ENCODE data around the gene RNPS1. TPM values are rescaled to one million over a fixed set of nuclear protein-coding genes. Genes with fewer than 3 reads are reported as not detected.
"Not testable (repeated sequence)": the region's sequence is repeated elsewhere in the genome, so short reads cannot be mapped to it uniquely, and the experiment has no call there.

RNPS1 gene
- polyA plus RNA-seq, 2 donors: 41.4 to 100.0 TPM

DNA sequence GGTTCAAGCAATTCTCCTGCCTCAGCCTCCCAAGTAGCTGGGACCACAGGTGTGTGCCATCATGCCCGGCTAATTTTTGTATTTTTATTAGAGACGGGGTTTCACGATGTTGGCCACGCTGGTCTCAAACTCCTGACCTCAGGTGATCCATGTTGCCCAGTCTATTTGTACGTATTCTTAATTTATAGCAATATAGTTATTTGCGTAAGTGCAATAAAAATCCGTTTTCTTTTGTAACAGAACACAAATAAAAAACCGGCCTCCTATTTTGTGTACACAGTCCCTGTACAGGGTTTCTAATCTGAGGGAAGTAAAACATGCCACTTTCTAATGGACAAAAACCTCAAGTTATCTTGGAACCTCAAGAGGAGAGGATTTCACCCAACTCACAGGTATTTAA is 7.7 kb downstream of the RNPS1 start:
- no peaks in the 10 kb centered on the region for H3K4me1 ChIP-seq (ENCODE audit: control insufficient read depth in 2 of 2, insufficient read depth in 2 of 2, low read length in 1 of 2)
- H3K9me3 ChIP-seq (ENCODE audit: control insufficient read depth in 2 of 2, insufficient read depth in 1 of 2, low read depth in 1 of 2, low read length in 1 of 2): no peaks in the 10 kb centered on the region
- no peaks in the 10 kb centered on the region for H3K27me3 ChIP-seq (ENCODE audit: control insufficient read depth in 1 of 2, insufficient read depth in 2 of 2, low read length in 2 of 2)
- no peak overlapping the region for H3K4me3 ChIP-seq (ENCODE audit: low read depth in 1 of 2, low read length in 2 of 2)
- 91 to 95% methylated on average over 8 of the region's 8 CpGs for WGBS, 2 donors
- no peak overlapping the region for H3K27ac ChIP-seq (ENCODE audit: low read depth in 2 of 2, low read length in 1 of 2)
- H3K36me3 ChIP-seq (ENCODE audit: control insufficient read depth in 2 of 2, insufficient read depth in 2 of 2, low read length in 1 of 2): peaks cover 16 to 40% of the 10 kb centered on the region in 2 donors

GRCh38 chr16:2258530-2258929 is 9.4 kb downstream of the RNPS1 start:
- peaks cover 21 to 42% of the 10 kb centered on the region in 2 donors for H3K36me3 ChIP-seq (ENCODE audit: control insufficient read depth in 2 of 2, insufficient read depth in 2 of 2, low read length in 1 of 2)
- H3K4me1 ChIP-seq (ENCODE audit: control insufficient read depth in 2 of 2, insufficient read depth in 2 of 2, low read length in 1 of 2); H3K27me3 ChIP-seq (ENCODE audit: control insufficient read depth in 1 of 2, insufficient read depth in 2 of 2, low read length in 2 of 2); H3K27ac ChIP-seq (ENCODE audit: low read depth in 2 of 2, low read length in 1 of 2); H3K9me3 ChIP-seq (ENCODE audit: control insufficient read depth in 2 of 2, insufficient read depth in 1 of 2, low read depth in 1 of 2, low read length in 1 of 2); H3K4me3 ChIP-seq (ENCODE audit: low read depth in 1 of 2, low read length in 2 of 2): not testable (repeated sequence)
- WGBS, 2 donors: 93% methylated on average over 7 of the region's 7 CpGs

- H3K36me3 ChIP-seq (ENCODE audit: control insufficient read depth in 2 of 2, insufficient read depth in 2 of 2, low read length in 1 of 2): peaks cover 21 to 40% of the 10 kb centered on the region in 2 donors
- H3K4me3 ChIP-seq (ENCODE audit: low read depth in 1 of 2, low read length in 2 of 2): no peak overlapping the region
- no peaks in the 10 kb centered on the region for H3K4me1 ChIP-seq (ENCODE audit: control insufficient read depth in 2 of 2, insufficient read depth in 2 of 2, low read length in 1 of 2)
- no peaks in the 10 kb centered on the region for H3K27me3 ChIP-seq (ENCODE audit: control insufficient read depth in 1 of 2, insufficient read depth in 2 of 2, low read length in 2 of 2)
- no peaks in the 10 kb centered on the region for H3K9me3 ChIP-seq (ENCODE audit: control insufficient read depth in 2 of 2, insufficient read depth in 1 of 2, low read depth in 1 of 2, low read length in 1 of 2)
- 87 to 90% methylated on average over 6 of the region's 6 CpGs for WGBS, 2 donors
- H3K27ac ChIP-seq (ENCODE audit: low read depth in 2 of 2, low read length in 1 of 2): no peak overlapping the region
Observed at GRCh38 chr16:2257726-2258125, 10.2 kb downstream of the RNPS1 start.

DNA sequence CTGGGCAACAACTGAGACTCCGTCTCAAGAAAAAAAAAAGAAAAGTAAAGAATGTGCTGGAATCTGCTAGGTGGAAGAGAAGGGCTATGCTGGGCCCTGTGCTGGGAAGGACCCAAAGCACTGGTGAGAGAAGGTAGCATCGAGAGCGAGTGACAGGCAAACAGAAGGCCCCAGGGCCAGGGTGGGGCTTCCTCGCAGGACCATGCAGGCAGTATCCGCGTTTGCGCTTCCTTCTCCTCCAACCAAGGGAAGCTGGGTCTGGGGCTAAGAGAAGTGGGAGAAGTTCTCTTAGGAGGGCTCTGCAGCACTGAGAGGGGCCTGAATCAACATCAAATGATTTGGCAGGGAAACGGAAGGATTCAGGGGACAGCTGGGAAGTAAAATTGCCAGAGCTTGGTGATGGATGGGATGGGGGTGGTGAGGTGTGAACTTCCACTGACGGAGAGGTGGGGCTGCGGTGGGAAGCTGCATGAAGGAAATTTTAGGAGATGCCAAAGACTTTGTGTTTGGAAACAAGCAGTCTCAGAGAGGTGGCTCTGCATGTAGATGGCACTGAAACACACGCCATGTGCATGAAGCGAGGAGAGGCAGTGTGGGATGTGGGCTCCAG is 11.3 kb downstream of the RNPS1 start:
- H3K36me3 ChIP-seq (ENCODE audit: control insufficient read depth in 2 of 2, insufficient read depth in 2 of 2, low read length in 1 of 2): peaks cover 16 to 31% of the 10 kb centered on the region in 2 donors
- peaks cover 0 to 5% of the 10 kb centered on the region in 2 donors for H3K4me1 ChIP-seq (ENCODE audit: control insufficient read depth in 2 of 2, insufficient read depth in 2 of 2, low read length in 1 of 2)
- H3K9me3 ChIP-seq (ENCODE audit: control insufficient read depth in 2 of 2, insufficient read depth in 1 of 2, low read depth in 1 of 2, low read length in 1 of 2): no peaks in the 10 kb centered on the region
- no peak overlapping the region for H3K4me3 ChIP-seq (ENCODE audit: low read depth in 1 of 2, low read length in 2 of 2)
- H3K27ac ChIP-seq (ENCODE audit: low read depth in 2 of 2, low read length in 1 of 2): no peak overlapping the region
- WGBS, 2 donors: 85 to 92% methylated on average over 12 of the region's 12 CpGs
- no peaks in the 10 kb centered on the region for H3K27me3 ChIP-seq (ENCODE audit: control insufficient read depth in 1 of 2, insufficient read depth in 2 of 2, low read length in 2 of 2)

GRCh38 chr16:2253293-2253692 is 14.6 kb downstream of the RNPS1 start:
- Histone ChIP-seq H3K4me3 (ENCODE audit: low read depth in 1 of 2, low read length in 2 of 2) (no peak overlapping the region), H3K27ac (ENCODE audit: low read depth in 2 of 2, low read length in 1 of 2) (no peak overlapping the region), H3K4me1 (ENCODE audit: control insufficient read depth in 2 of 2, insufficient read depth in 2 of 2, low read length in 1 of 2) (peaks cover 0 to 7% of the 10 kb centered on the region in 2 donors), H3K27me3 (ENCODE audit: control insufficient read depth in 1 of 2, insufficient read depth in 2 of 2, low read length in 2 of 2) (no peaks in the 10 kb centered on the region), H3K9me3 (ENCODE audit: control insufficient read depth in 2 of 2, insufficient read depth in 1 of 2, low read depth in 1 of 2, low read length in 1 of 2) (no peaks in the 10 kb centered on the region), H3K36me3 (ENCODE audit: control insufficient read depth in 2 of 2, insufficient read depth in 2 of 2, low read length in 1 of 2) (peaks cover 12 to 28% of the 10 kb centered on the region in 2 donors)
- 78 to 82% methylated on average over 11 of the region's 11 CpGs for WGBS, 2 donors

DNA sequence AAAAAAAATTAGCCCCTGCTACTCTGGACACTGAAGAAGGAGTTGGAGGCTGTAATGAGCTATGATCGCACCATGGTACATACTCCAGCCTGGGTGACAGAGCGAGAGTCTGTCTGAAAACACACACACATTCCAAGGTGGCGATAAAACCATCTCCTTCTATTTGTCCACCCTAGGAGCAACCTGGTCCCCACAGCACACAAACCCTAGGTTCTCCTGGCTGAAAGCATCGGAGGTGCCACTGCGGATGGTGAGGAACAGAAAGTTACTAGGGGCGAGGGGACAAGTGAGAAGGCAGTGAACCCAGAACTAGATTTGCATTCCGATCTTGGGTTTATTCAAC is 15.1 kb downstream of the RNPS1 start:
- 91 to 92% methylated on average over 7 of the region's 7 CpGs for WGBS, 2 donors
- H3K36me3 ChIP-seq (ENCODE audit: control insufficient read depth in 2 of 2, insufficient read depth in 2 of 2, low read length in 1 of 2): peaks cover 12 to 26% of the 10 kb centered on the region in 2 donors

GRCh38 chr16:2251296-2252111 is 16.4 kb downstream of the RNPS1 start, which contains the start of gene ECI1:
TSS of gene ECI1 (minus strand) at chr16:2251587. CDS start at chr16:2251566, 21 bp downstream.
- H3K27ac ChIP-seq (ENCODE audit: low read depth in 2 of 2, low read length in 1 of 2): peak within 1 kb of the TSS; percentile 91 to 99
- 1 to 2% methylated on average over 78 to 88 of the region's 88 CpGs for WGBS, 2 donors
- peaks cover 9 to 22% of the 10 kb centered on the region in 2 donors for H3K36me3 ChIP-seq (ENCODE audit: control insufficient read depth in 2 of 2, insufficient read depth in 2 of 2, low read length in 1 of 2)
- H3K4me3 ChIP-seq (ENCODE audit: low read depth in 1 of 2, low read length in 2 of 2): peak within 1 kb of the TSS; percentile 59 to 80
- H3K4me1 ChIP-seq (ENCODE audit: control insufficient read depth in 2 of 2, insufficient read depth in 2 of 2, low read length in 1 of 2): peaks cover 0 to 7% of the 10 kb centered on the region in 2 donors
- H3K9me3 ChIP-seq (ENCODE audit: control insufficient read depth in 2 of 2, insufficient read depth in 1 of 2, low read depth in 1 of 2, low read length in 1 of 2): no peaks in the 10 kb centered on the region
- no peaks in the 10 kb centered on the region for H3K27me3 ChIP-seq (ENCODE audit: control insufficient read depth in 1 of 2, insufficient read depth in 2 of 2, low read length in 2 of 2)

More for the DNA sequence above, 15.1 kb downstream of the RNPS1 start:
- no peaks in the 10 kb centered on the region for H3K27me3 ChIP-seq (ENCODE audit: control insufficient read depth in 1 of 2, insufficient read depth in 2 of 2, low read length in 2 of 2)
- H3K4me1 ChIP-seq (ENCODE audit: control insufficient read depth in 2 of 2, insufficient read depth in 2 of 2, low read length in 1 of 2): peaks cover 0 to 7% of the 10 kb centered on the region in 2 donors
- no peak overlapping the region for H3K4me3 ChIP-seq (ENCODE audit: low read depth in 1 of 2, low read length in 2 of 2)
- H3K9me3 ChIP-seq (ENCODE audit: control insufficient read depth in 2 of 2, insufficient read depth in 1 of 2, low read depth in 1 of 2, low read length in 1 of 2): no peaks in the 10 kb centered on the region
- H3K27ac ChIP-seq (ENCODE audit: low read depth in 2 of 2, low read length in 1 of 2): no peak overlapping the region

GRCh38 chr16:2250652-2251295 is 17.2 kb downstream of the RNPS1 start:
- Histone ChIP-seq H3K36me3 (ENCODE audit: control insufficient read depth in 2 of 2, insufficient read depth in 2 of 2, low read length in 1 of 2) (peaks cover 14 to 23% of the 10 kb centered on the region in 2 donors), H3K9me3 (ENCODE audit: control insufficient read depth in 2 of 2, insufficient read depth in 1 of 2, low read depth in 1 of 2, low read length in 1 of 2) (no peaks in the 10 kb centered on the region), H3K4me3 (ENCODE audit: low read depth in 1 of 2, low read length in 2 of 2) (peak overlapping the region; percentile 59 to 80), H3K27ac (ENCODE audit: low read depth in 2 of 2, low read length in 1 of 2) (peak overlapping the region; percentile 91 to 99), H3K4me1 (ENCODE audit: control insufficient read depth in 2 of 2, insufficient read depth in 2 of 2, low read length in 1 of 2) (peaks cover 0 to 7% of the 10 kb centered on the region in 2 donors), H3K27me3 (ENCODE audit: control insufficient read depth in 1 of 2, insufficient read depth in 2 of 2, low read length in 2 of 2) (no peaks in the 10 kb centered on the region)
- WGBS, 2 donors: 5 to 6% methylated on average over 34 to 35 of the region's 35 CpGs

- H3K9me3 ChIP-seq (ENCODE audit: control insufficient read depth in 2 of 2, insufficient read depth in 1 of 2, low read depth in 1 of 2, low read length in 1 of 2): no peaks in the 10 kb centered on the region
Observed at GRCh38 chr16:2246301-2246885, 21.5 kb downstream of the RNPS1 start.

More at GRCh38 chr16:2246301-2246885, 21.5 kb downstream of the RNPS1 start:
- H3K27ac ChIP-seq (ENCODE audit: low read depth in 2 of 2, low read length in 1 of 2): no peak overlapping the region
- H3K4me1 ChIP-seq (ENCODE audit: control insufficient read depth in 2 of 2, insufficient read depth in 2 of 2, low read length in 1 of 2): peaks cover 0 to 7% of the 10 kb centered on the region in 2 donors
- H3K27me3 ChIP-seq (ENCODE audit: control insufficient read depth in 1 of 2, insufficient read depth in 2 of 2, low read length in 2 of 2): no peaks in the 10 kb centered on the region
- no peak overlapping the region for H3K4me3 ChIP-seq (ENCODE audit: low read depth in 1 of 2, low read length in 2 of 2)
- H3K36me3 ChIP-seq (ENCODE audit: control insufficient read depth in 2 of 2, insufficient read depth in 2 of 2, low read length in 1 of 2): peaks cover 16 to 36% of the 10 kb centered on the region in 2 donors
- 88 to 91% methylated on average over 18 of the region's 18 CpGs for WGBS, 2 donors

Measured in esophagus (tissue), 2 donors.